CD4-positive, alpha-beta T cell treated with Interleukin-17A for 4 hours (primary cell): ENCODE data around the gene ACAD8.
A peak's percentile ranks its signal among the peaks of the same experiment; 100 is the strongest.
"Not testable (repeated sequence)": the region's sequence is repeated elsewhere in the genome, so short reads cannot be mapped to it uniquely, and the experiment has no call there.

Experiments used
- DNase-seq: peaks from one replicate; pipeline ENCODE4 v3.0.0-alpha.2; 2020; ENCODE audit warnings: mixed read lengths

ACAD8 gene

GRCh38 chr11:134242376-134242775 is 11.0 kb upstream of the ACAD8 start:
- no peak for DNase-seq

GRCh38 chr11:134243913-134244312 is 9.5 kb upstream of the ACAD8 start:
- no peak for DNase-seq

DNA sequence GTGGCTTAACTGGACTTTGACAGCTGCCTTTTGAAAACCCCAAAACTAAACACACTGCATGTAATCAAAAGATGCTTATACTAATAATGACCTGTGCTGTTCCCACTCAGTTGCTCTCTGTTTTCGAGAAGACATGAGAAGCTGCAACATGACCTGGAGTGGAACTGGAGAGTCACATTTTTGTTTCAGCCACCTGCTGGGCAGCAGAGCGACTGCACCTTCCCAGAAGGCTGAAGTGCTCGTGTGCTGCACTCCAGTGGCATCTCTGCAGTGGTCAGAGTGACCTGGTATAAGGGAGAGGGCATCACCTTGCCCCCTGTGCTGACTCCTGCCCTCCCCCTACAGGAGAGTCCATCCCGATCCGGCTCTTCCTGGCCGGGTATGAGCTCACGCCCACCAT is 8.8 kb upstream of the ACAD8 start:
- peak; percentile 25 for DNase-seq

DNA sequence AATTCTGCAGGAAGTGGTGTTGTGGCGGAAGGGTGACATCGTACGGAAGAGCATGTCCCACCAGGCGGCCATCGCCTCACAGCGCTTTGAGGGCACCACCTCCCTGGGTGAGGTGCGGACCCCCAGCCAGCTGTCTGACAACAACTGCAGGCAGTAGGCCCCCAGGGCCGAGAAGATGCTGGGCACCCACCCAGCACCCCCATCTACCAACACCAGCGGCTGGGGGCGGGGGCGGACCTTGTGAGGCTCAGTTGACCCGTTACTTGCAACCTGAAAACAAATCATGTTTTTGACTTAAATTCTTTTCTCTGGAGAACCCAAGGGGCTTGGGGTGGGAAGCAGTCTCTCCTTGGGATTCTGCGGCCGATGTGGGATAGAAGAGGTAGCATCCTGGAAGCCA is 7.9 kb upstream of the ACAD8 start:
- no peak for DNase-seq

DNA sequence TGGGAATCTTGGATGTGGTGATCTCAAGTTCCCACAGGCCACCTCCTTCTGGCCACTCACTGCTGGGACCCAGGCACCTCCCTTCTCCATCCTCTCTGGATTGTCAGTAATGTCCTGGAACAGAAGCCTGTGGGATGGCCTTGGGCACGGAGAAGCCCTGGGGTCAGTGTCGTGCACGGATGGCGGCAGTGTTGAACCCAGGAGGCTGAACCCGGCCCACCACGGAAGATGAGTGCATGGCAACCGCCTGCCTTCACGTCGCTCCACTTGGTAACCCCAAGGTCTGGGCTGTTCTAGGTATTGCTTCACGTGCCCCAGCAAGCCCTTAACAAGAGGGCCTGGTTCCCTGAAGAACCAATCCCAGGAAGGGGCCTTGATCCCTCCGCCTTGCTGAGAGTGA is 7.3 kb upstream of the ACAD8 start:
- no peak for DNase-seq

GRCh38 chr11:134246678-134247077 is 6.7 kb upstream of the ACAD8 start:
- no peak for DNase-seq

- no peak for DNase-seq
These were observed 4.4 kb upstream of the ACAD8 start for GRCh38 chr11:134248910-134249480.

DNA sequence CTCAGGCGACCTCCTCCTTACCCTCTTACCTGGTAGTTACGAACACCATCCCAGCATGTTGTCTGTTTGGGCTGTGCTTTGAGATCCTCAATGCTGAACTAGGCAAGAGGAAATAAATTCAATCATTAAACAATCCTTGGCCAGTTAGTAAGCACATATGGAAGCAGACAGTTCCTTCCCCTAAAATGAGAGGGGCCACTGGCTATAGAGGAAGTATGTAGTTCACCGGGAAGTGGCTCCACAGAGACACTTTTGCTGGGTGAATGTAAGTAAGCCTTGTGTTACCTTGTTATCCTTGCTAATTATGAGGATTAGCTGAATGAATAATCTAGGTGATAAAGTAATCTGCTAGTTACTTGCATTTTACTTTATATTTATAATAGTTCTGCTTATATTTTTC is 3.1 kb upstream of the ACAD8 start:
- no peak for DNase-seq

- DNase-seq: no peak
These were observed 2.7 kb upstream of the ACAD8 start for GRCh38 chr11:134250675-134251074.

GRCh38 chr11:134252346-134253187 is 801 bp upstream of the ACAD8 start:
- peak; percentile 25 for DNase-seq

DNA sequence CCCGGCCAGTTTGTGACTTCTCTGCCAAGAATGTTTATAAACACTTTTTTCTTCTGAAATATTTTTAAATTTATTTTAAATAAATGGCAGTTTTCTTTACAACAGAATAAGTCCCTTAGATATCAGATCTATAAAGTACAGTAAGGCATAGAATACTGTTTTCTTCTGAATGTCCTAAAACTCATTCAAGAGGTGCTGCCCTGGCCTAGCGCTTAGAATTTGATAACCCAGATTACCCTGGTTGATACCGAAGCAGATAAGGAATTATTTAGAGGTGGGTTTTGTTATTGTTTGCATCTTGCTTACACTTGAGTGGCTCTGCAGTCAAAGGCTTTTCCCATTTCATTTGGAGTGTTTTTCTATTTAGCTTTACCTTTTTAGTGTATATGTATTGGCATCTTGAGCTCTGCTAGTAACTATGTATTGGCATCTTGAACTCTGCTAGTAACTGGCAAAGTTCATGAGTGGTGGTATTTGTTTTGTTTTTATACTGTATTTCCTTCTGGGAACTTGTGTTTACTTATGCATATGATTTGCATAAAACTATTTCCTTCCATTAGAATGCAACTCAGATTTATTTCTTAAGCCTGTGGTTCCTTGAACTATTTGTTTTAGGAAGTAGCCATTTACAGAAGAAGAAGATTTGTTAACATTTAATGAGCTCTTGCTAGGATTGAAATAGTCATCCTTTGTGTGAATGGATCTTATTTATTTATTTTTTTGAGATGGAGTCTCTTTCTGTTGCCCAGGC is 1.2 kb downstream of the ACAD8 start:
- DNase-seq: no peak

GRCh38 chr11:134255184-134255561 is 1.8 kb downstream of the ACAD8 start:
- DNase-seq: not testable (repeated sequence)

DNA sequence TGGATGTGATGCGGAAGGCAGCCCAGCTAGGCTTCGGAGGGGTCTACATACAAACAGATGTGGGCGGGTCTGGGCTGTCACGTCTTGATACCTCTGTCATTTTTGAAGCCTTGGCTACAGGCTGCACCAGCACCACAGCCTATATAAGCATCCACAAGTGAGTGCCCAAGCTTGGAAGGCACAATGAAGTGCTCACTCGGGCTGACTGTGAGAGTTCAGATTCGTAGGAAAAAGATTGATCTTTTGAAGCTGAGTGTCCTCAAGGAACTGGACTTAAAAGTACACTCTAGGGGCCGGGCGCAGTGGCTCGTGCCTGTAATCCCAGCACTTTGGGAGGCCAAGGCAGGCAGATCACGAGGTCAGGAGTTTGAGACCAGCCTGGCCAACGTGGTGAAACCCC is 3.7 kb downstream of the ACAD8 start:
- no peak for DNase-seq

DNA sequence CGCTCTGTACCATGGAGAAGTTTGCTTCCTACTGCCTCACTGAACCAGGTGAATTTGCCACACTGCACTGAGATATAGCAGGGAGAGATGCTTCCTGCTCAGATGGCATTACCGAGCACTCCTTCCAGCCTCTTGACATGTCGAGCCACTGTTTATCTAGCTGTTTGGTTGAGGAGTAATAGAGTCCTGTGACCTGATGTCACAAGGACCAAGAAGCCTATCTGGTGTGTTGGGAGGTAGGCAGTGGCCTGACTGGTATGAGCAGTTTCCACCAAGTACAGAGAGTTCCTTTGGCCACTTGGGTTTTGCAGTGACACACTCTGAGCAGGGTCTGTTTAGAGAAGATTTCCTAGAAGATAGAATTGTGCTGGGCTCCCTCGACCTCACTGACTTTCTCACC is 5.2 kb downstream of the ACAD8 start:
- no peak for DNase-seq

DNA sequence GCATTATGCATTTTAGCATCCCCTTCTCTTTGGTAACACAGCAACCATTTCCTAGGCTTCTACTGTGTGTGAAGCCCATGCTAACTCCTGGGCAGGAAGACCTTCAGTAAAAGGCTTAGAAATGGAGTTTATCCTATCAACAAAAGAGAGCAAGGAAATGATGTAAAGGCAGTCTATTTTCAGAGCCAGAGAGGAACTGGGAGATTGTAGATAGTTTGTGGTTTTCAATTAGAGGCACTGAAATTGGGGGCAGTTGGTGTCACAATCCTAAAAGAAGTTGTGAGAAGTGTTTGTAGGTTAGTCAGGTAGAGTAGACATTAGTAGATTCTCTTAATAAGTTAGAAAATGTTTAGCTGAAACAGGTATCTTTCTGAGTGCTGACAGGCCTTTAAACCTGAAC is 7.1 kb downstream of the ACAD8 start:
- no peak for DNase-seq

DNA sequence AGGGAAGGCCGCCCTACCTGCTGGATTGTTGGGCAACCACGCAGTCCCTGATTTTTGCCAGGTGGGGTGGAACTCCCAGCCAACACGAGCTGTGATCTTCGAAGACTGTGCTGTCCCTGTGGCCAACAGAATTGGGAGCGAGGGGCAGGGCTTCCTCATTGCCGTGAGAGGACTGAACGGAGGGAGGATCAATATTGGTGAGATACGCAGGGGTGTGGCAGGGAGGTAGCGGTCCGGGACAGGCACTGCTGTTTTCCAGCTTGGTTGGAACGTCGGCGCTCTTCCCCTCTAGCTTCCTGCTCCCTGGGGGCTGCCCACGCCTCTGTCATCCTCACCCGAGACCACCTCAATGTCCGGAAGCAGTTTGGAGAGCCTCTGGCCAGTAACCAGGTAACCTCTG is 7.6 kb downstream of the ACAD8 start:
- DNase-seq: no peak

DNA sequence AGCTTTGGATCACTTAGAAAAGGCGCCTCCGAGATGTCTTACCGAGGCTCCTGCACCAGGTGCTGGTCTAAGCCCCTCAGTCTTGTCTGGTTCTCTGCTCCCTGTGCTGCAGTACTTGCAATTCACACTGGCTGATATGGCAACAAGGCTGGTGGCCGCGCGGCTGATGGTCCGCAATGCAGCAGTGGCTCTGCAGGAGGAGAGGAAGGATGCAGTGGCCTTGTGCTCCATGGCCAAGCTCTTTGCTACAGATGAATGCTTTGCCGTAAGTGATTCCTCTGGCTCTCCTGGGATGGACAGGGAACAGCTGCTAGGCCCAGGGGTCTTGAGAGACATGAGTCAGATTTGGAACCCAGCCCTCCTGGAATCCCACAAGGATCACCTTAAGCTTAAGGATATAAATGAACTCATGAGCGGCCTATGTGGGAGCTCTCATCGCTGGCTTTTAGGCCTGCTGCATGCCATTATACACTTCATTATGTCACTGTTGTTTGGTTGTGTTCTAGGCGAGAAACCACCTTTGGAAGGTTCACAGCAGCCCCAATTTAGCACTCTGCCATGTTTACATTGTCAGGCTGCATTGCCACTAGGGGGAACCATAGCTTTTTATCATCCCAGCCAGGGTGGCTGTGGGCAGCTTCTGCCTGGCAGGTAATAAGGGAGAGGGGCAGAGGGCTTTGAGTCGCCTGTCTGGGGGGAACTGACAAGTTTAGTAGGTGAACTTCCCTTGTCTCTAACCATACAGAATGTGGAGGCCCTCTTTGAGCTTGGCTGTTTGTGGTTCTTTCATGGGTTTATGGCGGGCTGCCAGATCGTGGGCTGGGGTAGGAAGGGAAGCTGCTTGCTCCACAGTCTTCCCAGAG is 8.5 kb downstream of the ACAD8 start:
- DNase-seq: peak; percentile 55

DNA sequence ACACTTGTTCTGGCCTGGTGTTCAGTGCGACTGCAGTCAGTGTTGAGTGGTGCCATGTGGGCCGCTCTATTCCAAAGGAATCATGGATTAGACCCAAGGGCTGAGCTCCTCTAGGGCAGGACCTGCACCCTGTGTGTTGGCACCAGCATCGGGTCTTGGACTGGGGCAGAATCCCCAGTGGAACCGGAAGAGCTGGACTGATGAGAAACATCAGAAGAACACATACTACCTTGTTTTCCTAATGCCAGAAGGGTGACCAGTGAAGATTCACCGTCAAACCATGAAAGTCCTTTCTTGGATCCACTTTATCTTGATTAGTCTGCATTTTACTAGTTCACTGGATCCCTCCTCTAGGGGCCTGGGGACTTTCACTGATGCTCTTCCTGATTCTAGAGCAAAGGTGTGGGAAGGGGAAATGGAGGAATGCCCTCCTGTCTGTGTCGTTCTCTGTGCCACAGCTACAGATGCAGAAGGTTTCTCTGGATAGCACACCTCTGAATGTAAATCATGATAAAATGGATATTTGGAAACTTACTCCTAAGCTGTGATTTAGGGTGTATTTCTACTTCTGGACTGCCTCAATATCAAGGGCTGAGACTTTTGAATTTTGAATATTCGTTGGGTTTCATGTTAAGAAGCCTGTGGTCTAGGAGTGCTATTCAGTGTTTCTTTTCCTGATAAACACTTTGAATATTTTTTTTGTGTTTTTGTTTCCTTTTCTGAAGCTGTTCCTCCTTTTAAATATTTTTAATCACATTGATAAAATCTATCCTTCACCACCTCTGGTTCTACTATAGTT is 11.8 kb downstream of the ACAD8 start:
- no peak for DNase-seq

DNA sequence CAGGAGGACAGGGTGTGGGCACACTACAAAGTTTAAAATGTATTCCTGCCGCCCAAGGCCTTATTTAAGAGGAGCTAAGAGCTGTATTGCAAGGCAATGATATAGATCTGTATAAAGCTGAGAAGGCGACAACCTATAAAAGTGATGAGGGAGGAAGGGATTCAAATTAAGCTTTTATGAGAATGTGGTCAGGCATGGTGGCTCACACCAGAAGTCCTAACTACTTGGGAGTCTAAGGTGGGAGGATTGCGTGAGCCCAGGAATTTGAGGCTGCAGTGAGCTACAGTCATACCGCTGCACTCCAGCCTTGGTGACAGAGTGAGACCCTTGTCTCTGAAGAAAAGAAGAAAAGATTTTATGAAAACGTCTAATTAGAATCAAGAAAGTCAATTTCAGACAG is 13.1 kb downstream of the ACAD8 start:
- no peak for DNase-seq

DNA sequence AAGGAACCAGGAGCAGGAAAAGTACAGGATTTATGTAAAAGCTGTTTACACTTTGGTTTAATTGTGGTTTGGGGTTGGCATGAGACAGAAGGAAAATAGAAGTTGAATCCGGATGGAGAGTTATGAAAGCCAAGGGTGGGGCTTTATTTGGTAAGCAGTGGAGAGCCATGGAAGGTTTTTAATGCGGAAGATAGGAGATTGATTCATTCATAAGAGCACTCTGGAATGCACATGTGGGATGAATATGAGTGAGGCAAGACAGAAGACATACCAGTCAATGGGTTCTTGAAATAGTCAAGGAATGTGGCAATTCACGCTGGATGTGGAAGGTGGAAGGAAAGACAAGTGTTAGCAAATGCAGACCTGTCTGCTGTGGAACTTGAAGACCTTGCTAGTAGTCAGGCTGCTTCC is 13.5 kb downstream of the ACAD8 start:
- DNase-seq: no peak

- no peak for DNase-seq
These were observed 14.1 kb downstream of the ACAD8 start for GRCh38 chr11:134267461-134267860.

DNA sequence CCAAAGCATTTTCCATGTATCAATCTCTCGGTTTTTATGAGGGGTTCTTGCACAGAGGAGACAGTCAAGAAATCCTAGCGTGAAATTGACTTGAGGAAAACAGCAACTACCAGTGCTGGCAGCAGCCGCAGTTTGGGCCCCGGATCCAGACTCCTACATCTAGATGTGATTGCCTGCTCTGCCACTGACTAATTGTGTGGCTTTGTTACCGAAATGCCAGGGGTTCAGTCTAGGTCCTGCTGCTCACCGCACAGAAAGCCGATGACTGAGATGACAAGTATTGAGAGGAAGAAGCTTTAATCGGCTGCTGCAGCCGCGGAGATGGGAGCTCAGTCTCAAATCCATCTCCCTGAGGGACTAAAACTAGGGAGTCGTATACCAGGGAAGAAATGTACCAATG is 14.6 kb downstream of the ACAD8 start:
- no peak for DNase-seq
